Panc1 (cell line): ENCODE measurements around the gene DRD3. TPM values are rescaled to one million over a fixed set of nuclear protein-coding genes. Genes with fewer than 3 reads are reported as not detected.

Experiments
- ATAC-seq: fragments of 200-7000 bp; cut with Tn5 transposase; 2 replicates; pipeline ENCODE4 v1.9.1; 2020; ENCODE audit warnings: mild to moderate bottlenecking, moderate library complexity
- BruUV-seq: library from RNA; stranded (reverse); fragments of 400-500 nt; replicated peaks from 2 replicates; lab custom pipeline; 2021; lab: Mats Ljungman, UMichigan
- CTCF ChIA-PET: fragments of 300-600 bp; sonication (Branson Sonifier 250); formaldehyde crosslinking; loops from one replicate; lab custom pipeline; 2022; ENCODE audit warnings: antibody characterized with exemption; lab: Charles Lee
- POLR2A ChIA-PET: fragments of 300-600 bp; sonication (Branson Sonifier 250); formaldehyde crosslinking; loops from one replicate; lab custom pipeline; 2022; ENCODE audit warnings: antibody characterized with exemption; lab: Charles Lee
- DNase-seq: peaks from one replicate; pipeline ENCODE4 v3.0.0-alpha.2; 2010; ENCODE audit warnings: low read depth, low spot score
- H3K27ac ChIP-seq: 2 replicates; pipeline ENCODE4 v1.5.1; 2011; ENCODE audit warnings: mild to moderate bottlenecking, low read length, inconsistent platforms
- H3K27me3 ChIP-seq: fragments of 200-500 bp; sonication (Bioruptor generic); 2 replicates; pipeline ENCODE4 v1.6.0; 2014; ENCODE audit warnings: low read length, inconsistent platforms; ENCODE audit not compliant: control insufficient read depth, insufficient read depth
- H3K36me3 ChIP-seq: fragments of 200-500 bp; sonication (Bioruptor generic); 2 replicates; pipeline ENCODE4 v1.5.1; 2014; ENCODE audit warnings: inconsistent platforms, mild to moderate bottlenecking, low read length, moderate library complexity; ENCODE audit not compliant: control insufficient read depth, insufficient read depth
- H3K4me1 ChIP-seq: 2 replicates; pipeline ENCODE4 v1.5.1; 2011; ENCODE audit warnings: inconsistent platforms, mild to moderate bottlenecking, low read length, moderate library complexity; ENCODE audit not compliant: control insufficient read depth, insufficient read depth
- H3K4me3 ChIP-seq, 2 experiments: 2 replicates each; pipeline ENCODE4 v1.5.1; 2011 to 2012; ENCODE audit warnings: low read depth in 2 of 2, low read length in 2 of 2, mild to moderate bottlenecking in 2 of 2, inconsistent platforms in 1 of 2, moderate library complexity in 1 of 2
- H3K9me3 ChIP-seq: fragments of 200-500 bp; sonication (Bioruptor generic); 2 replicates; pipeline ENCODE4 v1.5.1; 2014; ENCODE audit warnings: low read depth, mild to moderate bottlenecking, inconsistent platforms, low read length, moderate library complexity; ENCODE audit not compliant: control insufficient read depth, insufficient read depth
- POLR2AphosphoS5 ChIP-seq: IDR thresholded peaks from 2 replicates; pipeline ENCODE4 v1.6.1; 2012; ENCODE audit warnings: mild to moderate bottlenecking, low read depth, low read length, moderate library complexity
- SIN3A ChIP-seq: IDR thresholded peaks from 2 replicates; pipeline ENCODE4 v1.6.1; 2012; ENCODE audit warnings: low read depth, mild to moderate bottlenecking, low read length, moderate library complexity, borderline replicate concordance; ENCODE audit not compliant: insufficient read depth
- TCF7L2 ChIP-seq: IDR thresholded peaks from 2 replicates; pipeline ENCODE4 v1.6.1; 2011; ENCODE audit warnings: mild to moderate bottlenecking, low read depth, low read length, inconsistent platforms
- in situ Hi-C: cut with HindIII; loops from 2 replicates; pipeline ENCODE4 v1.10.0; 2016; ENCODE audit warnings: low sequenced_read_pairs, low pct_unique_long_range_greater_than_20kb
- intact Hi-C: fragments of 100-400 bp; cut with micrococcal nuclease; formaldehyde crosslinking; loops from one replicate; pipeline ENCODE4 v1.10.0; 2022; ENCODE audit not compliant: unreplicated experiment
- total RNA-seq: library from RNA; stranded (reverse); gene quantifications from one replicate; pipeline ENCODE4 v1.2.1, GENCODE V29; 2021; ENCODE audit not compliant: unreplicated experiment
- TF ChIP-seq, protein P1 (sequence below): fragments of 450-650 bp; IDR thresholded peaks from 2 replicates; pipeline ENCODE4 v1.5.1; 2017; ENCODE audit warnings: mild to moderate bottlenecking
- TF ChIP-seq, protein P2 (sequence below), 2 experiments: IDR thresholded peaks; 2 replicates each; pipeline ENCODE4 v1.6.1; 2011 to 2012; ENCODE audit warnings: low read depth in 2 of 2, control low read depth in 1 of 2, low read length in 1 of 2, mild to moderate bottlenecking in 1 of 2, moderate library complexity in 1 of 2; ENCODE audit not compliant: insufficient read depth in 1 of 2

DRD3 gene
- total RNA-seq, 1 experiment from 2014 or later, result not detected

DNA sequence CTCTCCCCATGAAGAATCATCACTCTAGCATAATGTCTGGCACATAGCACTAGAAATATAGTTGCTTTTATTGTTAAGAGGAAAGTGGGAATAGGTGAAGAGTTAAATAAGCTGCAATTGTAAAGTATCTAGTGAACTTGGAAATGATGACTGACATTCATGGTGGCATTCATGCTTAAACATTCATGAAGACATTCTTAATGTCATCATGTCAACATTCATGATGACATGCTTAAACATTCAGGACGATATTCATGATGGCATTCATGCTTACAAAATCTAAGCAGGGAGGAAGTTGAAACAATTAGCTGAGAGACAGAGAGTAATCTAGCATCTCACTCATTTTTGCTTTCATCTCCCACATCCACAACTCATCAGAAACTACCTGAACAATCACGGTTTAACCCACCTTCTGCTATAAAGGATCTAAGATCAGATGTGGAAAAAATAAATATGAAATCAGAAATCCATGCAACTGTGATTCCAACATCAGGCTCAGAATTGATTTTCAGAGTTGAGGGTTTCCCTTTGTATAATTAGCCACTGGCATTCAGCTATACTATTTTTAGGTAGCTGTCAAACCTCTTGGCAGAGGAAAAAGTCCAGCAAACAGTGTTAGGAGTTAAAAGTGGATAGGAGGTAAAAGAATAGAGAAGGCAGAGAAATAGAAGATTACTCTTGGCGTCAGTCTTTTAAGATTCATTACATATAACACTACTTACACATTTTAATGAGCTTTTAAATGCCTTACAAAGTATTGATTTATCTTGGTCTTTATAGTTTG lies 3.5 kb downstream of the DRD3 start:
- in situ Hi-C loops (no loop called here), intact Hi-C loops (no loop called here)
- no peaks in the 10 kb centered on the region for H3K4me1 ChIP-seq
- no peak for ATAC-seq
- no peak overlapping the region for H3K4me3 ChIP-seq
- H3K36me3 ChIP-seq, result no peaks in the 10 kb centered on the region
- no peak overlapping the region for H3K27ac ChIP-seq
- CTCF ChIA-PET, result no interaction called here
- TF ChIP-seq, protein P1, sequence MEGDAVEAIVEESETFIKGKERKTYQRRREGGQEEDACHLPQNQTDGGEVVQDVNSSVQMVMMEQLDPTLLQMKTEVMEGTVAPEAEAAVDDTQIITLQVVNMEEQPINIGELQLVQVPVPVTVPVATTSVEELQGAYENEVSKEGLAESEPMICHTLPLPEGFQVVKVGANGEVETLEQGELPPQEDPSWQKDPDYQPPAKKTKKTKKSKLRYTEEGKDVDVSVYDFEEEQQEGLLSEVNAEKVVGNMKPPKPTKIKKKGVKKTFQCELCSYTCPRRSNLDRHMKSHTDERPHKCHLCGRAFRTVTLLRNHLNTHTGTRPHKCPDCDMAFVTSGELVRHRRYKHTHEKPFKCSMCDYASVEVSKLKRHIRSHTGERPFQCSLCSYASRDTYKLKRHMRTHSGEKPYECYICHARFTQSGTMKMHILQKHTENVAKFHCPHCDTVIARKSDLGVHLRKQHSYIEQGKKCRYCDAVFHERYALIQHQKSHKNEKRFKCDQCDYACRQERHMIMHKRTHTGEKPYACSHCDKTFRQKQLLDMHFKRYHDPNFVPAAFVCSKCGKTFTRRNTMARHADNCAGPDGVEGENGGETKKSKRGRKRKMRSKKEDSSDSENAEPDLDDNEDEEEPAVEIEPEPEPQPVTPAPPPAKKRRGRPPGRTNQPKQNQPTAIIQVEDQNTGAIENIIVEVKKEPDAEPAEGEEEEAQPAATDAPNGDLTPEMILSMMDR, result no peak
- TF ChIP-seq POLR2AphosphoS5, result no peak
- no peak for TF ChIP-seq SIN3A
- TF ChIP-seq TCF7L2, result no peak
- TF ChIP-seq, protein P2, sequence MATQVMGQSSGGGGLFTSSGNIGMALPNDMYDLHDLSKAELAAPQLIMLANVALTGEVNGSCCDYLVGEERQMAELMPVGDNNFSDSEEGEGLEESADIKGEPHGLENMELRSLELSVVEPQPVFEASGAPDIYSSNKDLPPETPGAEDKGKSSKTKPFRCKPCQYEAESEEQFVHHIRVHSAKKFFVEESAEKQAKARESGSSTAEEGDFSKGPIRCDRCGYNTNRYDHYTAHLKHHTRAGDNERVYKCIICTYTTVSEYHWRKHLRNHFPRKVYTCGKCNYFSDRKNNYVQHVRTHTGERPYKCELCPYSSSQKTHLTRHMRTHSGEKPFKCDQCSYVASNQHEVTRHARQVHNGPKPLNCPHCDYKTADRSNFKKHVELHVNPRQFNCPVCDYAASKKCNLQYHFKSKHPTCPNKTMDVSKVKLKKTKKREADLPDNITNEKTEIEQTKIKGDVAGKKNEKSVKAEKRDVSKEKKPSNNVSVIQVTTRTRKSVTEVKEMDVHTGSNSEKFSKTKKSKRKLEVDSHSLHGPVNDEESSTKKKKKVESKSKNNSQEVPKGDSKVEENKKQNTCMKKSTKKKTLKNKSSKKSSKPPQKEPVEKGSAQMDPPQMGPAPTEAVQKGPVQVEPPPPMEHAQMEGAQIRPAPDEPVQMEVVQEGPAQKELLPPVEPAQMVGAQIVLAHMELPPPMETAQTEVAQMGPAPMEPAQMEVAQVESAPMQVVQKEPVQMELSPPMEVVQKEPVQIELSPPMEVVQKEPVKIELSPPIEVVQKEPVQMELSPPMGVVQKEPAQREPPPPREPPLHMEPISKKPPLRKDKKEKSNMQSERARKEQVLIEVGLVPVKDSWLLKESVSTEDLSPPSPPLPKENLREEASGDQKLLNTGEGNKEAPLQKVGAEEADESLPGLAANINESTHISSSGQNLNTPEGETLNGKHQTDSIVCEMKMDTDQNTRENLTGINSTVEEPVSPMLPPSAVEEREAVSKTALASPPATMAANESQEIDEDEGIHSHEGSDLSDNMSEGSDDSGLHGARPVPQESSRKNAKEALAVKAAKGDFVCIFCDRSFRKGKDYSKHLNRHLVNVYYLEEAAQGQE (IDR thresholded peaks at IDR 0.05; ENCODE audit: insufficient read depth in 1 of 2, low read depth in 2 of 2, low read length in 1 of 2), result no peak
- H3K27me3 ChIP-seq, result peaks cover 5% of the 10 kb centered on the region; the same call in 1 of the 2 replicates
- POLR2A ChIA-PET, result no interaction called here
- no peaks in the 10 kb centered on the region for H3K9me3 ChIP-seq
- BruUV-seq, result no TSS peak
- DNase-seq, result no peak

DNA sequence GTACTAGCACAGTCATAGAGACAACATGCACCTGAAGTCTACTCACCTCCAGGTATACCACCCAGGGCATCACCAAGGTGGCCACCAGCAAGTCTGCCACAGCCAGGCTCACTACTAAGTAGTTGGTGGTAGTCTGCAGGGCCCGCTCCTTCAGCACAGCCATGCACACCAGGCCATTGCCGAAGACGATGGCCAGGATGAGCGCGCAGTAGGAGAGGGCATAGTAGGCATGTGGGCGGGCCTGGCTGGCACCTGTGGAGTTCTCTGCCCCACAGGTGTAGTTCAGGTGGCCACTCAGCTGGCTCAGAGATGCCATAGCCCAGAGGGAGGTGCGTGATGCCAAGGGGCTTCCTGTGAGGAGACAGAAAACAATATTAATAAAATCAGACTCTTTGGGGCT lies 7.2 kb downstream of the DRD3 start:
- Histone ChIP-seq H3K36me3 (no peaks in the 10 kb centered on the region), H3K27me3 (peaks cover 10% of the 10 kb centered on the region; the same call in 1 of the 2 replicates), H3K9me3 (no peaks in the 10 kb centered on the region), H3K4me3 (no peak overlapping the region), H3K4me1 (no peaks in the 10 kb centered on the region), H3K27ac (no peak overlapping the region)
- ATAC-seq, result no peak
- POLR2A ChIA-PET, result no interaction called here
- intact Hi-C loops, result no loop called here
- DNase-seq, result no peak
- no TSS peak for BruUV-seq
- in situ Hi-C loops, result no loop called here
- no peak for TF ChIP-seq TCF7L2
- TF ChIP-seq POLR2AphosphoS5, result no peak
- TF ChIP-seq, protein P1, result no peak
- TF ChIP-seq, protein P2 (IDR thresholded peaks at IDR 0.05; ENCODE audit: insufficient read depth in 1 of 2, low read depth in 2 of 2, low read length in 1 of 2), result no peak
- TF ChIP-seq SIN3A, result no peak
- CTCF ChIA-PET, result no interaction called here
